ENCODE results near the gene TNNT1. TPM values are rescaled to one million over a fixed set of nuclear protein-coding genes. Genes with fewer than 3 reads are reported as not detected.
"Not testable (repeated sequence)": the region's sequence is repeated elsewhere in the genome, so short reads cannot be mapped to it uniquely, and the experiment has no call there.

Gene TNNT1
- total RNA-seq, 1 donor from 2014 or later: 2.8 TPM

DNA sequence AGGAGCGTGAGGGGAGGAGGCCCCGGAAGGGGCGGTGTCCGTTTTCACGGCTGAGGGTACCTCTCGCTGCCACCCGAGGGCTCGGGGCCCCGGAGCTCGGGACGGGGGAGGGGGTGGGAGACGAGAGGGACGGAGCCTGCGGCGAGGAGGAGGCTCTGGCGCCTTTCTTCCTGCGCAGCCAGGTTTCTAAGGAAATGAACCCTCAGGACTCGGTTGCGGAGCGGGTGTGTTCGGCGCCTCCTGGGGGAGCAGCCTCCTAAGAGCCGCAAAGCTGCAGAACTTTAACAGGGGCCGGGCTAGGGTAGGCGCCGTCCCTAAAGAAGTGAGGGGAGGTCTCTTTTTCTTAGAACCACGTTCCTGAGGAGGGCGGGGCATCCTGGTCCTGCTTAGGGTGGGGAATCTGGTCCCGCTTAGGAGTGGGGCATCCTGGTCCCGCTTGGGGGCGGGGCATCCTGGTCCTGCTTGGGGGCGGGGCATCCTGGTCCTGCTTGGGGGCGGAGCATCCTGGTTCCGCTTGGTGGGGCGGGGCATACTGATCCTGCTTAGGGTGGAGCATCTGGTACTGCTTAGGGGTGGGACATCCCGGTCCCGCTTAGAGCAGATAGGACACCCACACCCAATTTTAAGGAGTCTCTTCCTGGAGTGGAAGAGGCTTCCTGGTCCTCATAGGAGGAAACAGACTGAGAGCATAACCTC, 24.9 kb upstream of the TNNT1 start:
- Mint-ChIP-seq H3K36me3 (ENCODE audit: low read depth, unreplicated experiment) (peaks cover 8% of the 10 kb centered on the region), H3K4me1 (ENCODE audit: unreplicated experiment) (peaks cover 9% of the 10 kb centered on the region), H3K27ac (ENCODE audit: unreplicated experiment) (no peak overlapping the region), H3K4me3 (ENCODE audit: unreplicated experiment) (no peak overlapping the region), H3K9me3 (ENCODE audit: unreplicated experiment) (no peaks in the 10 kb centered on the region), H3K27me3 (ENCODE audit: unreplicated experiment) (peaks cover 32% of the 10 kb centered on the region)
- TF ChIP-seq, protein P1, sequence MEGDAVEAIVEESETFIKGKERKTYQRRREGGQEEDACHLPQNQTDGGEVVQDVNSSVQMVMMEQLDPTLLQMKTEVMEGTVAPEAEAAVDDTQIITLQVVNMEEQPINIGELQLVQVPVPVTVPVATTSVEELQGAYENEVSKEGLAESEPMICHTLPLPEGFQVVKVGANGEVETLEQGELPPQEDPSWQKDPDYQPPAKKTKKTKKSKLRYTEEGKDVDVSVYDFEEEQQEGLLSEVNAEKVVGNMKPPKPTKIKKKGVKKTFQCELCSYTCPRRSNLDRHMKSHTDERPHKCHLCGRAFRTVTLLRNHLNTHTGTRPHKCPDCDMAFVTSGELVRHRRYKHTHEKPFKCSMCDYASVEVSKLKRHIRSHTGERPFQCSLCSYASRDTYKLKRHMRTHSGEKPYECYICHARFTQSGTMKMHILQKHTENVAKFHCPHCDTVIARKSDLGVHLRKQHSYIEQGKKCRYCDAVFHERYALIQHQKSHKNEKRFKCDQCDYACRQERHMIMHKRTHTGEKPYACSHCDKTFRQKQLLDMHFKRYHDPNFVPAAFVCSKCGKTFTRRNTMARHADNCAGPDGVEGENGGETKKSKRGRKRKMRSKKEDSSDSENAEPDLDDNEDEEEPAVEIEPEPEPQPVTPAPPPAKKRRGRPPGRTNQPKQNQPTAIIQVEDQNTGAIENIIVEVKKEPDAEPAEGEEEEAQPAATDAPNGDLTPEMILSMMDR (IDR thresholded peaks at IDR 0.05; ENCODE audit: unreplicated experiment): no peak
- DNase-seq (ENCODE audit: low spot score): peak; percentile 54

DNA sequence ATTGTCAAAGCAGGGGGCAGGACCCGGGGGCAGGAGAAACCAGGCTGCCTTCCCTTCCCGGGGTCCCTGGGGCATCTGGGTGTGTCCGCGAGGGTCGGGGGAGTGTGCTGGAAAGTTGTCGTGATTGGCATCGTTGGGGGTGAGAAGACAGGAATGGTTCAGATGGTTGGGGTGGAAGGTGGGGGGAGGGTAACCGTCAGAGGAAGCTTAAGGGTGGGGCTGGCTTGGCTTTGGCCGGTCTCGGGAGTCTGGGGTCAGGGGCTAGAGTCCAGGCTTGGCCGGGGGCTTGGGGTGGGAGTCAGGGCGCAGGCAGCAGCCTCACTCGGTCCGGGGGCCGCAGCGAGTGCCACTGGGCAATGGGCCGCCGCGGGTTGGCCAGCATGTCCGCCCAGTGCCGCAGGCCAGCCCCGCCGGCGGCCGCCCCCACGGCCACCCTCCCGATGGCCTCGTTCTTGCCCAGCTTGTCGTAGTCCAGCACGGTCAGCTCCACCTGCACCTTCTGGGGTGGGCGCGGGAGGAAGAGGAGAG, 24.2 kb upstream of the TNNT1 start:
- no peak overlapping the region for H3K4me3 Mint-ChIP-seq (ENCODE audit: unreplicated experiment)
- H3K27ac Mint-ChIP-seq (ENCODE audit: unreplicated experiment): no peak overlapping the region
- H3K9me3 Mint-ChIP-seq (ENCODE audit: unreplicated experiment): no peaks in the 10 kb centered on the region
- H3K4me1 Mint-ChIP-seq (ENCODE audit: unreplicated experiment): peaks cover 7% of the 10 kb centered on the region
- H3K36me3 Mint-ChIP-seq (ENCODE audit: low read depth, unreplicated experiment): peaks cover 5% of the 10 kb centered on the region
- peaks cover 29% of the 10 kb centered on the region for H3K27me3 Mint-ChIP-seq (ENCODE audit: unreplicated experiment)
- no peak for DNase-seq (ENCODE audit: low spot score)
- TF ChIP-seq, protein P1 (IDR thresholded peaks at IDR 0.05; ENCODE audit: unreplicated experiment): no peak

DNA sequence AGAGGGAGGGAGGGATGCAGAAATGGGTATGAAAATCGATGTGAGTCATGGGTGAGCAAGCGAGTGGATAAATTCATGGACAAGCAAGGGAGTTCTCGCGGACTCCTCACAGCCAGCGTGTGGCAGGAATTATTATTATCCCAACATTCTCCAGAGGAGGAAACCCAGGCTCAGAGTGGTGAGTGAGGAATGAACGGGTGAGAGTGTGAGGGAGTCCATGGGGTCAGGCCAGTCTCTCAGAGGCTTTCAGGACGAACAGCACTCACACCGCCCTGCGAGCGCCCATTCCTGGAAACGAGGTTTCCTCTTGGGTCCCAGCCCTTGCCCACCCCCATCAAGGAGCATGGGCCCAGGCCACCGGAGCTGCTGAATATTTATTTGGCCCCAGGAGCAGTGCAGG, 23.7 kb upstream of the TNNT1 start:
- Mint-ChIP-seq H3K27ac (ENCODE audit: unreplicated experiment) (peak overlapping the region; percentile 9), H3K36me3 (ENCODE audit: low read depth, unreplicated experiment) (peaks cover 5% of the 10 kb centered on the region), H3K4me3 (ENCODE audit: unreplicated experiment) (peak overlapping the region; percentile 56), H3K4me1 (ENCODE audit: unreplicated experiment) (peaks cover 7% of the 10 kb centered on the region), H3K9me3 (ENCODE audit: unreplicated experiment) (no peaks in the 10 kb centered on the region), H3K27me3 (ENCODE audit: unreplicated experiment) (peaks cover 28% of the 10 kb centered on the region)
- TF ChIP-seq, protein P1 (IDR thresholded peaks at IDR 0.05; ENCODE audit: unreplicated experiment): no peak
- no peak for DNase-seq (ENCODE audit: low spot score)

- DNase-seq (ENCODE audit: low spot score); H3K36me3 Mint-ChIP-seq (ENCODE audit: low read depth, unreplicated experiment); H3K4me1 Mint-ChIP-seq (ENCODE audit: unreplicated experiment); H3K9me3 Mint-ChIP-seq (ENCODE audit: unreplicated experiment): not testable (repeated sequence)
- Mint-ChIP-seq H3K27ac (ENCODE audit: unreplicated experiment) (peak overlapping the region; percentile 9), H3K27me3 (ENCODE audit: unreplicated experiment) (peaks cover 28% of the 10 kb centered on the region), H3K4me3 (ENCODE audit: unreplicated experiment) (peak overlapping the region; percentile 56)
These were observed 23.3 kb upstream of the TNNT1 start for GRCh38 chr19:55172318-55172717.

GRCh38 chr19:55171440-55171839, 22.4 kb upstream of the TNNT1 start:
- TF ChIP-seq, protein P1 (IDR thresholded peaks at IDR 0.05; ENCODE audit: unreplicated experiment): no peak
- Mint-ChIP-seq H3K9me3 (ENCODE audit: unreplicated experiment) (no peaks in the 10 kb centered on the region), H3K4me1 (ENCODE audit: unreplicated experiment) (peaks cover 12% of the 10 kb centered on the region), H3K27ac (ENCODE audit: unreplicated experiment) (no peak overlapping the region), H3K27me3 (ENCODE audit: unreplicated experiment) (peaks cover 23% of the 10 kb centered on the region), H3K36me3 (ENCODE audit: low read depth, unreplicated experiment) (peaks cover 5% of the 10 kb centered on the region), H3K4me3 (ENCODE audit: unreplicated experiment) (no peak overlapping the region)
- DNase-seq (ENCODE audit: low spot score): no peak

All from endothelial cell (in vitro differentiated cells).